A673 (cell line): ENCODE measurements around the gene EMC9.

Experiments
- EZH2 ChIP-seq: fragments of 200-600 bp; sonication (generic); IDR thresholded peaks from 2 replicates; pipeline ENCODE4 v1.6.1; 2017; ENCODE audit warnings: borderline replicate concordance, low read depth, mild to moderate bottlenecking, mixed read lengths, antibody characterized with exemption, low read length; ENCODE audit not compliant: poor library complexity, severe bottlenecking
- TF ChIP-seq, protein P1 (sequence below): fragments of 300-800, 200-600 bp; sonication (generic); conservative IDR thresholded peaks from 2 replicates; pipeline ENCODE4 v1.5.1; 2017; ENCODE audit warnings: low read depth, mild to moderate bottlenecking, antibody characterized with exemption, low read length, moderate library complexity, mixed read lengths

- TF ChIP-seq, protein P1, sequence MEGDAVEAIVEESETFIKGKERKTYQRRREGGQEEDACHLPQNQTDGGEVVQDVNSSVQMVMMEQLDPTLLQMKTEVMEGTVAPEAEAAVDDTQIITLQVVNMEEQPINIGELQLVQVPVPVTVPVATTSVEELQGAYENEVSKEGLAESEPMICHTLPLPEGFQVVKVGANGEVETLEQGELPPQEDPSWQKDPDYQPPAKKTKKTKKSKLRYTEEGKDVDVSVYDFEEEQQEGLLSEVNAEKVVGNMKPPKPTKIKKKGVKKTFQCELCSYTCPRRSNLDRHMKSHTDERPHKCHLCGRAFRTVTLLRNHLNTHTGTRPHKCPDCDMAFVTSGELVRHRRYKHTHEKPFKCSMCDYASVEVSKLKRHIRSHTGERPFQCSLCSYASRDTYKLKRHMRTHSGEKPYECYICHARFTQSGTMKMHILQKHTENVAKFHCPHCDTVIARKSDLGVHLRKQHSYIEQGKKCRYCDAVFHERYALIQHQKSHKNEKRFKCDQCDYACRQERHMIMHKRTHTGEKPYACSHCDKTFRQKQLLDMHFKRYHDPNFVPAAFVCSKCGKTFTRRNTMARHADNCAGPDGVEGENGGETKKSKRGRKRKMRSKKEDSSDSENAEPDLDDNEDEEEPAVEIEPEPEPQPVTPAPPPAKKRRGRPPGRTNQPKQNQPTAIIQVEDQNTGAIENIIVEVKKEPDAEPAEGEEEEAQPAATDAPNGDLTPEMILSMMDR, result no peak
- no peak for TF ChIP-seq EZH2
Measured at GRCh38 chr14:24115422-24116127, 25.8 kb downstream of the EMC9 start.
